DLD1 (cell line): Measurements from ENCODE around the gene CHRND.
"Not testable (repeated sequence)": the region's sequence is repeated elsewhere in the genome, so short reads cannot be mapped to it uniquely, and the experiment has no call there.

Experiments used
- in situ Hi-C: cut with HindIII; loops from 2 replicates; pipeline ENCODE4 v1.10.0; 2017; ENCODE audit warnings: low sequenced_read_pairs

Gene CHRND

DNA sequence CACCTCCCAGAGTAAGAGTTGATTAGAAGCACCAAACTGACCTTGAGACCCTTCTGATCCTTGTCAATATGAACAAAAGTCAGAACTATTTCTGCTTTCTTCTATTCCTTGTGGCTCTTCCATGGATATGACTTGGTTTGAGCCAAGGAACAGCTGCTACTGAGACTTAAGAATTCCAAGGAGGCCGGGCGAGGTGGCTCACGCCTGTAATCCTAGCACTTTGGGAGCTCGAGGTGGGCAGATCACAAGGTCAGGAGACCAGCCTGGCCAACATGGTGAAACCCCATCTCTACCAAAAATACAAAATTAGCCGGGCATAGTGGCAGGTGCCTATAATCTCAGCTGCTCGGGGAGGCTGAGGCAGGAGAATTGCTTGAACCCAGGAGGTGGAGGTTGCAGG is 44.5 kb downstream of the CHRND start:
- in situ Hi-C loops = not testable (repeated sequence)

- in situ Hi-C loops = no loop called here
These were observed 45.1 kb downstream of the CHRND start for GRCh38 chr2:232571026-232571474.

GRCh38 chr2:232573042-232573441 is 47.1 kb downstream of the CHRND start:
- in situ Hi-C loops = no loop called here

GRCh38 chr2:232573771-232574435 is 47.9 kb downstream of the CHRND start:
- in situ Hi-C loops = no loop called here

GRCh38 chr2:232574674-232575403 is 48.9 kb downstream of the CHRND start:
- in situ Hi-C loops = loop anchor here (25.0 kb wide), 1 partner anchor 437 kb away; the partner anchor contains the start of gene NGEF

- in situ Hi-C loops = loop anchor here (25.0 kb wide), 1 partner anchor 437 kb away; the partner anchor contains the start of gene NGEF
These were observed 49.4 kb downstream of the CHRND start for GRCh38 chr2:232575404-232575746.

DNA sequence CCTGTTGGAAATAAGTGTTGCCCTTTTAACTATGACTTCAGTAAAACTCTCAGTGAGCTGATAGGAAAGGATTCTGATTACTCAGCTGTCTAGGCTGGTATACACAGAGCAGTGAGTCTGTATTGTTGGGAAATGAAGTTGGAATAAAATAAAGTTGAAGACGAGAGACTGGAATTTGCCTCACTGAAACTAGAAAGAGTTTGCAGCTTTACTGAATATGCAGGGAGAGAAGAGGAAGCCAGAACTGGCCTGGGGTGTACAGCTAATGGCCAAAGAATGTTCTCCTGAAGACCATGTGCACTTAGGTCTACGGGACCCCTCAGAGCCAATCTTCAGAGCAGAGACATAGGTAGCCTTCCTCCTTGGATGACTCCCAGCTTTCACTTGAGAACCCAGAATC is 51.0 kb downstream of the CHRND start:
- in situ Hi-C loops = loop anchor here (25.0 kb wide), 1 partner anchor 435 kb away; the partner anchor contains the start of gene NGEF

GRCh38 chr2:232577841-232578240 is 51.9 kb downstream of the CHRND start:
- in situ Hi-C loops = loop anchor here (25.0 kb wide), 1 partner anchor 434 kb away; the partner anchor contains the start of gene NGEF

DNA sequence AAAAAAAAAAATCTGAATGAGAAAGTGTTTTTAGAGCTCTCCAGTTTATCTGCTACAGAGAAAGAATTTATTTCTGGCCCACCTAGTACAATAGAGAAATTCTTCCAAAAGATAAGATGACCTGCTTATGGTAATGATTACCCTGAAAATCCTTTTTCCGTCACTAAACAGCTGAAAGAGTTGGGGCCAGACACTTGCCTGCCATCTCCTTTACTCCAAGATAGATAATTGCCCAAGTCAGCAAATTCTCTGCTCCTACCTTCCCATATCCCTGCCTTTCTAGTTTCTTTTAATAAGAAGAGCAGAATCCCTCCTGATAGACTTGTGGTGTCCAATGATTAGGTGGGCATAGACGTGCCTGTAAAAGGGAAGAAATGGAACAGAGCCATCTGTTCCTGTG is 52.7 kb downstream of the CHRND start:
- in situ Hi-C loops = loop anchor here (25.0 kb wide), 1 partner anchor 434 kb away; the partner anchor contains the start of gene NGEF

- in situ Hi-C loops = loop anchor here (25.0 kb wide), 1 partner anchor 432 kb away; the partner anchor contains the start of gene NGEF
These were observed 54.7 kb downstream of the CHRND start for GRCh38 chr2:232580648-232580981.

- in situ Hi-C loops = loop anchor here (25.0 kb wide), 1 partner anchor 431 kb away; the partner anchor contains the start of gene NGEF
These were observed 55.8 kb downstream of the CHRND start for GRCh38 chr2:232581725-232582124.

- in situ Hi-C loops = loop anchor here (25.0 kb wide), 1 partner anchor 428 kb away; the partner anchor contains the start of gene NGEF
These were observed 58.3 kb downstream of the CHRND start for GRCh38 chr2:232584238-232584637.
